Parietal lobe (tissue), 2 donors: ENCODE measurements around the gene KRIT1. TPM values are rescaled to one million over a fixed set of nuclear protein-coding genes. Genes with fewer than 3 reads are reported as not detected.

Experiments used
- small RNA-seq: library from RNA; depleted of rRNA; stranded (forward); fragments of <200 nt; gene quantifications from one replicate; pipeline ENCODE3, GENCODE V24; 2014; ENCODE audit warnings: low replicate concordance
- total RNA-seq: library from RNA; depleted of rRNA; stranded (reverse); fragments of >200 nt; gene quantifications from one replicate; pipeline ENCODE4 v1.2.3, GENCODE V29; 2014

Gene KRIT1
- 130 TPM for total RNA-seq

DNA sequence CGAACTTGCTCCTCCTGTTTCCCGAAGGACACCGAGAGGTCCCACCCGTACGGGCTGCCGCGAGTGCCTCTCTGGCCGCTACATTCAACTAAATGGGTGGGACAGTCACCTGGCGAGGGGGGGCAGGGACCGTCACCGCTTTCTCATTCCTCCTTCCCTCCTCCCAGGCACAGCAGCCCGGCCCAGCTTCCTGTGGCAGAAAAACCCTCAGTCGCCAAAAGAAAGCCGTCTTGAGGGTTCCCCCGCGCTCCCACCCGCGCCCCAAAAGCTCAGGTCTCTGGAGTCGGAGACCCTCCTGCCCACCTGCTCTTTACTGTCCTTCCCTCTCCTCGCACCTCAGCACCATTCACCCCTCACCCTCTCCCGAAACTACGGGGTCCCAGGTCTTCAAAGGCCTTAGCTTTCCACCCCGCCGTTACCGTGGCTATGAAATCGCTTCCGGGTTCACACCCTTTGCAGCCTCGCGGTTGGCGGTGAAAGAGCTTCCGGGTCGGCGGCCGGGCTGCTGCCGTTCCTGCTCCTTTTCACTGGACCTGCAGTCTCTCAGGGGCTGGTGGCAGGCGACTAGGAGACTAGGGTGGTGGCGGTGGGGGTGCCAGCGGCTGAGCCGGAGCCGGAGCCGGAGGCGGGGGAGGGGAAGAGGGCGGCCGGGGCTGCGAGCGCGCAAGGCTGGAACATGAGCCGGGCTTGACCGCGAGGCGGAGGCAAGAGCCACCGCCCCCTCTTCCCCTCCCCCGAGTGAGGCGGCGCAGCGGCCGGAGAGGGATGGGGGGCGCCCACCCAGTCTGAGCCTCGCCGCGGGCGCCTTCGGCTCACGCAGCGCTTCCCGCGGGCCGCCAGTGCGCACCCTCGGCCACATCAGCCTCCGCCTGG lies at the start of gene KRIT1, which contains the start of gene ANKIB1:
Gene KRIT1 (minus strand): TSS at position 428 of the 873 bp plus-strand sequence. CDS start 3,779 bp downstream, outside the sequence.
Gene ANKIB1 (plus strand): TSS at position 488 of the 873 bp plus-strand sequence. CDS start 49,005 bp downstream, outside the sequence.

DNA sequence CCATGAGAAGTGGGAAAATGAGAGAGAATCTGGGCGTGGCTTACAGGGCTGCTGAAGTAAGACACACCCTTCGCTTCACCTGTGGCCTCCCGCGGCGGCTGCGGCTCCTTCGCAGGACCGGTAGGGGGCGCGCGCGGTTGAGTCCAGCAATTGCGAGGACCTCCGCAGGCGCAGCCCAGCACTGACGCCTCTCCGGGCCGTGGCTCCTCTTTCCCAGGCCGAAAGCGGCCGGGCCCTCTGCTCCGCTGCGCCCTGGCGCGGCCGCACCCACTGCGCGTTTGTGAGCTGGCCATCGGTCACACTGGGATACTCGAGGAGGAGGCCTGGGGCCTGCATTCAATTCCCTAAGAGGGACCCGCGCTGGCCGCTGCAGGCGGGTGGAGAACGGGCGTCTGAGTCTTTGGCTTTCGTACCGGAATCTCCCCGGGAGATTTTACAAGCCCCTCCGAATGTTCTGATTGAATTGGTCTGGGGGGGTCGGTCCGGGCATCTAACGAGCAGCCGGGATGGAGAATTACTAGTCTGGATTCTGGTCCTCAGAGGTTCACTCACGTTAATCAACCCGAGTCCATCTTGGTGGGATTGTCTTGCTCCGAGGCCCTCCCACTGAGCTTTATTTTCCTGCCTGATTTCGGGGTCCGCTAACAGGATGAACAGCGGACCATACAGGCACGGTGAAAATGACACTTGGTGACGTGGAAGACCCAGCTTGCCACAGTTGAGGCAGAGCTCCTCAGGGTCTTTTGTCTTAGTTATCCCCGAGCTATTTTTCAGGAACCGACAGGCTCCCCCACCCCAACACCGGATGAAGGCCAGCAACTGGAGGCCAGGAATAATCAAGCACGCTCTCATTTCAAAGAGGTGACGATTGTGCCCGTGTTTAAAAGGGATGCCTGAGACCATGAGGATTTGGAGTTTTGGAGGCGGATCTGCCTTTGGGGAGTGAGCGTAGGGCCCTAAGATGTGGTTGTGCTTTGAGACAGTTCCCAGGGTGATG lies 66.5 kb downstream of the KRIT1 start, which contains the start of gene LRRD1:
Gene LRRD1 (minus strand): TSS at position 215 of the 997 bp plus-strand sequence. CDS start 13,940 bp downstream, outside the sequence.

Small RNAs within 50 kb of the gene (small RNA-seq; reads per million reads assigned to genes)
- gene MIR1285-1 = not detected
- gene RF00019 = not detected

Other genes with a start within 250 kb of the KRIT1 start
- 239 TPM for gene CYP51A1, start 111.4 kb downstream of the KRIT1 start, total RNA-seq
- 3.8 TPM for gene LRRD1, start 66.8 kb downstream of the KRIT1 start, total RNA-seq
- 122 TPM for gene ANKIB1, start 60 bp upstream of the KRIT1 start, total RNA-seq
- 50.1 TPM for gene GATAD1, start 201.6 kb upstream of the KRIT1 start, total RNA-seq
- gene ERVW-1, start 232.0 kb upstream of the KRIT1 start, total RNA-seq = not detected